ENCODE data around the gene UBA1.

DNA sequence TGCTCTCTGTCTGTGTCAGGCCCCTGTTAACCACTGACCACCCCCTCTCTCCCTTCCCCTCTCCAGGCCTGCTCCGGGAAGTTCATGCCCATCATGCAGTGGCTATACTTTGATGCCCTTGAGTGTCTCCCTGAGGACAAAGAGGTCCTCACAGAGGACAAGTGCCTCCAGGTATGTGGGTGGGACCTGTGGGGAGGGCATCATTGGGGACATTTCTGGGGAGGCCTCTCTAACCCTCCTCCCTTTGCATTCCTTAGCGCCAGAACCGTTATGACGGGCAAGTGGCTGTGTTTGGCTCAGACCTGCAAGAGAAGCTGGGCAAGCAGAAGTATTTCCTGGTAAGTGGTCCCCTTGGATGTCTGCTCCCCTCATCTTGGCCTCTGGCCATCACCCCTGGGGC lies 9.2 kb downstream of the UBA1 start:
- TF ChIP-seq EZH2phosphoT487 (IDR thresholded peaks at IDR 0.05; ENCODE audit: low read length) = no peak
- TF ChIP-seq, protein P1, sequence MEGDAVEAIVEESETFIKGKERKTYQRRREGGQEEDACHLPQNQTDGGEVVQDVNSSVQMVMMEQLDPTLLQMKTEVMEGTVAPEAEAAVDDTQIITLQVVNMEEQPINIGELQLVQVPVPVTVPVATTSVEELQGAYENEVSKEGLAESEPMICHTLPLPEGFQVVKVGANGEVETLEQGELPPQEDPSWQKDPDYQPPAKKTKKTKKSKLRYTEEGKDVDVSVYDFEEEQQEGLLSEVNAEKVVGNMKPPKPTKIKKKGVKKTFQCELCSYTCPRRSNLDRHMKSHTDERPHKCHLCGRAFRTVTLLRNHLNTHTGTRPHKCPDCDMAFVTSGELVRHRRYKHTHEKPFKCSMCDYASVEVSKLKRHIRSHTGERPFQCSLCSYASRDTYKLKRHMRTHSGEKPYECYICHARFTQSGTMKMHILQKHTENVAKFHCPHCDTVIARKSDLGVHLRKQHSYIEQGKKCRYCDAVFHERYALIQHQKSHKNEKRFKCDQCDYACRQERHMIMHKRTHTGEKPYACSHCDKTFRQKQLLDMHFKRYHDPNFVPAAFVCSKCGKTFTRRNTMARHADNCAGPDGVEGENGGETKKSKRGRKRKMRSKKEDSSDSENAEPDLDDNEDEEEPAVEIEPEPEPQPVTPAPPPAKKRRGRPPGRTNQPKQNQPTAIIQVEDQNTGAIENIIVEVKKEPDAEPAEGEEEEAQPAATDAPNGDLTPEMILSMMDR (IDR thresholded peaks at IDR 0.05; ENCODE audit: low read length) = no peak

All from MM.1S (cell line).